HG03354 (cell line): ENCODE measurements around the gene EPHB2.

Experiments used
- ATAC-seq: cut with Tn5 transposase; IDR thresholded peaks from one replicate; pipeline ENCODE4 v1.9.1; 2021; ENCODE audit warnings: mild to moderate bottlenecking; ENCODE audit not compliant: unreplicated experiment, poor library complexity, severe bottlenecking

EPHB2 gene

GRCh38 chr1:22845398-22845935 is 134.8 kb downstream of the EPHB2 start:
- no peak for ATAC-seq

- ATAC-seq = no peak
Observed at GRCh38 chr1:22846458-22846857, 135.8 kb downstream of the EPHB2 start.

GRCh38 chr1:22847249-22847648 is 136.6 kb downstream of the EPHB2 start:
- ATAC-seq = no peak

- ATAC-seq = no peak
Observed at GRCh38 chr1:22847709-22848108, 137.1 kb downstream of the EPHB2 start.

- no peak for ATAC-seq
Observed at GRCh38 chr1:22848405-22848804, 137.8 kb downstream of the EPHB2 start.

- ATAC-seq = no peak
Observed at GRCh38 chr1:22849770-22850169, 139.1 kb downstream of the EPHB2 start.

GRCh38 chr1:22850281-22850680 is 139.6 kb downstream of the EPHB2 start:
- ATAC-seq = no peak

GRCh38 chr1:22850681-22851080 is 140.0 kb downstream of the EPHB2 start:
- ATAC-seq = no peak

GRCh38 chr1:22851517-22851916 is 140.9 kb downstream of the EPHB2 start:
- no peak for ATAC-seq

GRCh38 chr1:22852144-22852655 is 141.6 kb downstream of the EPHB2 start:
- no peak for ATAC-seq

- no peak for ATAC-seq
Observed at GRCh38 chr1:22853651-22854185, 143.1 kb downstream of the EPHB2 start.

GRCh38 chr1:22854688-22855565 is 144.3 kb downstream of the EPHB2 start:
- no peak for ATAC-seq

- ATAC-seq = no peak
Observed at GRCh38 chr1:22855668-22856606, 145.3 kb downstream of the EPHB2 start.

- no peak for ATAC-seq
Observed at GRCh38 chr1:22857661-22858060, 147.0 kb downstream of the EPHB2 start.

GRCh38 chr1:22860414-22860800 is 149.8 kb downstream of the EPHB2 start:
- ATAC-seq = no peak

- ATAC-seq = no peak
Observed at GRCh38 chr1:22860883-22861385, 150.3 kb downstream of the EPHB2 start.

GRCh38 chr1:22861764-22862440 is 151.3 kb downstream of the EPHB2 start:
- no peak for ATAC-seq

- ATAC-seq = no peak
Observed at GRCh38 chr1:22862752-22863151, 152.1 kb downstream of the EPHB2 start.

- ATAC-seq = no peak
Observed at GRCh38 chr1:22863766-22864165, 153.1 kb downstream of the EPHB2 start.
